GM18526 (cell line): ENCODE data around the gene ABCA13.

Source experiments
- POLR2A ChIP-seq: IDR thresholded peaks from 3 replicates; pipeline ENCODE4 v1.6.1; 2011; ENCODE audit not compliant: insufficient read length; ENCODE audit errors: extremely low read depth

Gene ABCA13

GRCh38 chr7:48209004-48209600 lies 37.8 kb downstream of the ABCA13 start:
- TF ChIP-seq POLR2A = no peak

GRCh38 chr7:48213226-48213625 lies 42.0 kb downstream of the ABCA13 start:
- no peak for TF ChIP-seq POLR2A

GRCh38 chr7:48217266-48217665 lies 46.0 kb downstream of the ABCA13 start:
- no peak for TF ChIP-seq POLR2A

- no peak for TF ChIP-seq POLR2A
Measured at GRCh38 chr7:48217753-48218152, 46.5 kb downstream of the ABCA13 start.

- TF ChIP-seq POLR2A = no peak
Measured at GRCh38 chr7:48224042-48224441, 52.8 kb downstream of the ABCA13 start.

GRCh38 chr7:48225101-48225500 lies 53.8 kb downstream of the ABCA13 start:
- no peak for TF ChIP-seq POLR2A

- TF ChIP-seq POLR2A = no peak
Measured at GRCh38 chr7:48237354-48237753, 66.1 kb downstream of the ABCA13 start.

- no peak for TF ChIP-seq POLR2A
Measured at GRCh38 chr7:48242846-48243245, 71.6 kb downstream of the ABCA13 start.

- no peak for TF ChIP-seq POLR2A
Measured at GRCh38 chr7:48244864-48245271, 73.6 kb downstream of the ABCA13 start.

GRCh38 chr7:48245751-48246472 lies 74.7 kb downstream of the ABCA13 start:
- TF ChIP-seq POLR2A = no peak

- TF ChIP-seq POLR2A = no peak
Measured at GRCh38 chr7:48249166-48249565, 77.9 kb downstream of the ABCA13 start.

GRCh38 chr7:48250441-48250951 lies 79.2 kb downstream of the ABCA13 start:
- no peak for TF ChIP-seq POLR2A

GRCh38 chr7:48251766-48252165 lies 80.5 kb downstream of the ABCA13 start:
- TF ChIP-seq POLR2A = no peak

GRCh38 chr7:48252995-48253394 lies 81.7 kb downstream of the ABCA13 start:
- no peak for TF ChIP-seq POLR2A

GRCh38 chr7:48255046-48255445 lies 83.8 kb downstream of the ABCA13 start:
- TF ChIP-seq POLR2A = no peak

GRCh38 chr7:48259463-48260280 lies 88.4 kb downstream of the ABCA13 start:
- TF ChIP-seq POLR2A = no peak
